ENCODE measurements around the gene MAP2K7. TPM values are rescaled to one million over a fixed set of nuclear protein-coding genes. Genes with fewer than 3 reads are reported as not detected.

MAP2K7 gene
- total RNA-seq, 1 experiment from 2014 or later = 54.0 TPM

- ChIA-PET CTCF (no interaction called here), POLR2A (ENCODE audit: unreplicated experiment) (interaction anchor here (0.6 kb wide), 1 partner anchor 103 kb away, joined by 3 read pairs; no protein-coding TSS in a partner anchor)
- Histone ChIP-seq H3K79me2 (ENCODE audit: low read depth) (peaks cover 44% of the 10 kb centered on the region), H3K27me3 (ENCODE audit: insufficient read depth, low read depth) (no peaks in the 10 kb centered on the region), H3K9me2 (ENCODE audit: insufficient read depth) (no peaks in the 10 kb centered on the region), H3K9me3 (ENCODE audit: insufficient read depth, low read depth) (no peaks in the 10 kb centered on the region), H3F3A (ENCODE audit: insufficient read depth, low read depth) (peaks cover 30% of the 10 kb centered on the region), H3K4me2 (no peak overlapping the region), H3K27ac (no peak overlapping the region), H3K4me1 (replicated peaks; ENCODE audit: insufficient read depth) (peaks cover 25% of the 10 kb centered on the region), H4K20me1 (ENCODE audit: insufficient read depth) (no peaks in the 10 kb centered on the region), H2AFZ (no peak overlapping the region), H3K36me3 (ENCODE audit: low read depth) (0 out of 2 replicates have a peak, but pooled peaks cover 6% of the 10 kb centered on the region), H3K4me3 (no peak overlapping the region)
- no peak for DNase-seq
- BruUV-seq (replicated peaks) = no TSS peak
- TF ChIP-seq CTCF (conservative IDR thresholded peaks at IDR 0.05) = no peak
- TF ChIP-seq EZH2 (IDR thresholded peaks at IDR 0.05; ENCODE audit: low read depth) = no peak
- intact Hi-C loops (cut with micrococcal nuclease; ENCODE audit: unreplicated experiment) = loop anchor here (5.0 kb wide), 1 partner anchor 48 kb away; no protein-coding TSS in a partner anchor
Observed at GRCh38 chr19:7899751-7900378, 3.8 kb upstream of the MAP2K7 start.

DNA sequence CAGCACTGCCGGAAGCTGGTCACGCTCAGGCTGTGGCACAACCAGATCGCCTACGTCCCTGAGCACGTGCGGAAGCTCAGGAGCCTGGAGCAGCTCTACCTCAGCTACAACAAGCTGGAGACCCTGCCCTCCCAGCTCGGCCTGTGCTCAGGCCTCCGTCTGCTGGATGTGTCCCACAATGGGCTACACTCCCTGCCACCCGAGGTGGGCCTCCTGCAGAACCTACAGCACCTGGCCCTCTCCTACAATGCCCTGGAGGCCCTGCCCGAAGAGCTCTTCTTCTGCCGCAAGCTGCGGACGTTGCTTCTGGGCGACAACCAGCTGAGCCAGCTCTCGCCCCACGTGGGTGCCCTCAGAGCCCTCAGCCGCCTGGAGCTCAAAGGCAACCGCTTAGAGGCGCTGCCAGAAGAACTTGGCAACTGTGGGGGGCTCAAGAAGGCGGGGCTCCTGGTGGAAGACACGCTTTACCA is 3.2 kb upstream of the MAP2K7 start:
- H3K4me1 ChIP-seq (replicated peaks; ENCODE audit: insufficient read depth) = peaks cover 24% of the 10 kb centered on the region
- peaks cover 46% of the 10 kb centered on the region for H3K79me2 ChIP-seq (ENCODE audit: low read depth)
- intact Hi-C loops (cut with micrococcal nuclease; ENCODE audit: unreplicated experiment) = loop anchor here (5.0 kb wide), 1 partner anchor 48 kb away; no protein-coding TSS in a partner anchor
- H2AFZ ChIP-seq = no peak overlapping the region
- H3K27ac ChIP-seq = no peak overlapping the region
- H3K9me2 ChIP-seq (ENCODE audit: insufficient read depth) = no peaks in the 10 kb centered on the region
- no peak overlapping the region for H3K4me3 ChIP-seq
- BruUV-seq (replicated peaks) = no TSS peak
- peaks cover 3% of the 10 kb centered on the region; the same call in 1 of the 2 replicates for H4K20me1 ChIP-seq (ENCODE audit: insufficient read depth)
- no peak for TF ChIP-seq EZH2 (IDR thresholded peaks at IDR 0.05; ENCODE audit: low read depth)
- no peak for TF ChIP-seq CTCF (conservative IDR thresholded peaks at IDR 0.05)
- DNase-seq = no peak
- no peaks in the 10 kb centered on the region for H3K27me3 ChIP-seq (ENCODE audit: insufficient read depth, low read depth)
- peaks cover 26% of the 10 kb centered on the region for H3F3A ChIP-seq (ENCODE audit: insufficient read depth, low read depth)
- H3K9me3 ChIP-seq (ENCODE audit: insufficient read depth, low read depth) = no peaks in the 10 kb centered on the region
- POLR2A ChIA-PET (ENCODE audit: unreplicated experiment) = interaction anchor here (0.6 kb wide), 1 partner anchor 102 kb away, joined by 3 read pairs; no protein-coding TSS in a partner anchor
- no peak overlapping the region for H3K4me2 ChIP-seq
- CTCF ChIA-PET = no interaction called here
- 0 out of 2 replicates have a peak, but pooled peaks cover 6% of the 10 kb centered on the region for H3K36me3 ChIP-seq (ENCODE audit: low read depth)

DNA sequence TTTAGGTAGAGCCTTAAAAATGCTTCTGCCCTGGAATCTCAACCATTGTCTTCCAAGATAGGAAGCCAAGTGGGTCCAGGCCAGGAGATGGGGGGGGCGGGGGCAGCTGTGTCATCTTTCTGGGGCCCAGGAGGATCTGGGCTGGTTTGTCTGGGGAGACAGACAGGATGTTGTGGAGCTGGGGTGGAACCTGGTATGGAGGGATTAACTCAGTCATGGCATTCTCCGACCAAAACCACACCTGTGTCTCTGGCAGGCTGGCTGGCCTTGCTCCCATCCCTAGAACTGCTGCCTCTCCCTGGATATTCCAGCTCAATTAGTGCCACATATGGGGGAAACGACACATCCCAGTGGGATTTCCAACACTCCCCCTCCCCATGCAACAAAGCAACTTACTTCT is 2.7 kb upstream of the MAP2K7 start:
- TF ChIP-seq EZH2 (IDR thresholded peaks at IDR 0.05; ENCODE audit: low read depth) (no peak), CTCF (conservative IDR thresholded peaks at IDR 0.05) (no peak)
- no TSS peak for BruUV-seq (replicated peaks)
- no peak overlapping the region for H3K4me2 ChIP-seq
- peaks cover 26% of the 10 kb centered on the region for H3F3A ChIP-seq (ENCODE audit: insufficient read depth, low read depth)
- CTCF ChIA-PET = interaction anchor here (0.6 kb wide), 1 partner anchor 89 kb away, joined by 4 read pairs; no protein-coding TSS in a partner anchor
- H3K4me1 ChIP-seq (replicated peaks; ENCODE audit: insufficient read depth) = peaks cover 19% of the 10 kb centered on the region; the same call in 1 of the 2 replicates
- H2AFZ ChIP-seq = no peak overlapping the region
- no peak overlapping the region for H3K27ac ChIP-seq
- no peak for DNase-seq
- POLR2A ChIA-PET (ENCODE audit: unreplicated experiment) = interaction anchor here (0.7 kb wide), 1 partner anchor 19 kb away, joined by 5 read pairs; the partner anchor contains the start of gene SNAPC2
- intact Hi-C loops (cut with micrococcal nuclease; ENCODE audit: unreplicated experiment) = loop anchor here (5.0 kb wide), 1 partner anchor 49 kb away; no protein-coding TSS in a partner anchor
- H3K27me3 ChIP-seq (ENCODE audit: insufficient read depth, low read depth) = no peaks in the 10 kb centered on the region
- H3K9me2 ChIP-seq (ENCODE audit: insufficient read depth) = no peaks in the 10 kb centered on the region
- H4K20me1 ChIP-seq (ENCODE audit: insufficient read depth) = peaks cover 8% of the 10 kb centered on the region; the same call in 1 of the 2 replicates
- H3K4me3 ChIP-seq = no peak overlapping the region
- H3K79me2 ChIP-seq (ENCODE audit: low read depth) = peaks cover 46% of the 10 kb centered on the region
- no peaks in the 10 kb centered on the region for H3K9me3 ChIP-seq (ENCODE audit: insufficient read depth, low read depth)
- 0 out of 2 replicates have a peak, but pooled peaks cover 6% of the 10 kb centered on the region for H3K36me3 ChIP-seq (ENCODE audit: low read depth)
